GM19438 (cell line): Measurements from ENCODE around the gene SKA3.
"Not testable (repeated sequence)": the region's sequence is repeated elsewhere in the genome, so short reads cannot be mapped to it uniquely, and the experiment has no call there.

Experiments
- ATAC-seq: cut with Tn5 transposase; IDR thresholded peaks from one replicate; pipeline ENCODE4 v1.9.1; 2021; ENCODE audit warnings: low read depth; ENCODE audit not compliant: unreplicated experiment

Gene SKA3

GRCh38 chr13:21173767-21174166 is 2.6 kb downstream of the SKA3 start:
- ATAC-seq = not testable (repeated sequence)

- ATAC-seq = no peak
Observed at GRCh38 chr13:21171420-21171819, 4.9 kb downstream of the SKA3 start.

DNA sequence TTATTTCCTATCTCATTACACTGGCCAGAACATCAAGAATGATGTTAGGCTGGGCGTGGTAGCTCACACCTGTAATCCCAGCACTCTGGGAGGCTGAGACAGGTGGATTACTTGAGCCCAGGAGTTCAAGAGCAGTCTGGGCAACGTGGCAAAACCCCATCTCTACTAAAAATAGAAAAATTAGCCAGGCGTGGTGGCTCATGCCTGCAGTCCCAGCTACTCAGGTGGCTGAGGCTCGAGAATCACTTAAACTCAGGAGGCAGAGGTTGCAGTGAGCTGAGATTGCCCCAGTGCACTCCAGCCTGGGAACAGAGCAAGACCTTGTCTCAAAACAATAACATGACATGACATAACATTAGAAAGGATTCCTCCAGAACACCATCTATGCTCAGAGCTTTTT is 10.7 kb downstream of the SKA3 start:
- ATAC-seq = not testable (repeated sequence)

DNA sequence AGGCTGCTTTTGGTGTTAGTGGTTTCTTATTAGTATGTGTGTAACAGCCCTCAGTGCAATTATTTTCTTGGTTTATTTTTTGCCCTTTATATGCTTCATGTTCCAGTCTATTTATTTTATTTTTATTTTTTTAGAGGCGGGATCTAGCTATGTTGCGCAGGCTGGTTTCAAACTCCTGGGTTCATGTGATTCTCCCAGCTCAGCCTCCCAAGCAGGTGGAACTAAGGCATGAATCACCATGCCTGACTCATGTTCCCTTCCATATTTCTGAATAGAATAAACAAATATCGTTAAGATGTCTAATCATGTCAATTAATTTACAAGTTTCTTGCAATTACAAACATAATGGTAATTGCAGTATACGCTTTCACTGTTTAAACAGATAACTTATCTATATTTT is 11.7 kb downstream of the SKA3 start:
- ATAC-seq = no peak

GRCh38 chr13:21152251-21152899 is 24.0 kb downstream of the SKA3 start:
- ATAC-seq = no peak

DNA sequence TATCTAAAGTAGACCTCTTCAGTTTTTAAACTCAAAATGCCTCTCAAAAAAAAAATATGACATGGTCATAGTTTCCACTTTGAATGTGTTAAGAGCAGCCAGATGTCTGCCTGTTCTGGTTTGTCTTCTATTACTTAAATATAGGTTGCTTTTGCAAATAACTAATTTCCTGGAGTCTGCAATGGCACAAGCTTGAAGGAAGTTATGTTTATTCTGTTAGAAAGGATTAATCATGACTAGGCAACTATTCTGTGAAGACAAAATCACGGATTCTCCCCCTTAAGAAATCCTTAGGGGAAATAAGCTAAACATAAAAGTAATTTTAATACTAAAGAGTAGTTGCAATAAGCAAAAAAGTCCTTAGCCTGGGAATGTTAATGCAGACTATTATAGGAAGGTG is 26.3 kb downstream of the SKA3 start:
- no peak for ATAC-seq

GRCh38 chr13:21149568-21149967 is 26.8 kb downstream of the SKA3 start:
- ATAC-seq = no peak

GRCh38 chr13:21148557-21149258 is 27.6 kb downstream of the SKA3 start:
- no peak for ATAC-seq

GRCh38 chr13:21147827-21148226 is 28.5 kb downstream of the SKA3 start:
- ATAC-seq = no peak

- ATAC-seq = no peak
Observed at GRCh38 chr13:21142766-21143165, 33.6 kb downstream of the SKA3 start.

- no peak for ATAC-seq
Observed at GRCh38 chr13:21139374-21139773, 37.0 kb downstream of the SKA3 start.

GRCh38 chr13:21138561-21138960 is 37.8 kb downstream of the SKA3 start:
- no peak for ATAC-seq

- ATAC-seq = no peak
Observed at GRCh38 chr13:21137696-21138095, 38.7 kb downstream of the SKA3 start.

DNA sequence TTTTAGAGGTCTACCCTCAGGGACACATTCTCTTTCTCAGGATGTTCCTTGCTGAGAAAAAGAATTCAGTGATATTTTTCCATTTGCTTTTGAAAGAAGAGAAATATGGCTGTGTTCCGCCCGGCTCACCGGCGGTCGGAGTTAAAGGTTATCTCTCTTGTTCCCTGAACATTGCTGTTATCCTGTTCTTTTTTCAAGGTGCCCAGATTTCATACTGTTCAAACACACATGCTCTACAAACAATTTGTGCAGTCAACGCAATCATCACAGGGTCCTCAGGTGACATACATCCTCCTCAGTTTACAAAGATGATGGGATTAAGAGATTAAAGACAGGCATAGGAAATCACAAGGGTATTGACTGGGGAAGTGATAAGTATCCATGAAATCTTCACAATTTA is 40.5 kb downstream of the SKA3 start:
- ATAC-seq = not testable (repeated sequence)

- no peak for ATAC-seq
Observed at GRCh38 chr13:21134475-21134874, 41.9 kb downstream of the SKA3 start.

DNA sequence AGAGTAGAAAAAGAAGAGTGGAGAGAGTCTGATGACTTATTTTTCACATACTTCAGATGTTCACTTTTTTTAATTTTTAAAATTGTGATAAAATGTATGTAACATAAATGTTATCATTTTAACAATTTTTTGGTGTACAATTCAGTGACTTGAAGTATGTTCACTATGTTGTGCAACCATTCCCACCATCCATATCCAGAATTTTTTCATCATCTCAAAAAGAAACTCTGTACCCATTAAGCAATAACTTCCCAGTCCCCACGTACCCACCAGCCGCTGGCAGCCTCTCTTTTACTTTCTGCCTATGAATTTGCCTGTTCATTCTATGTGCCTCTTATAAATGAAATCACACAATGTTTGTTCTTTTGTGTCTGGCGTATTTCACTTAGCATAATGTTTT is 43.3 kb downstream of the SKA3 start:
- ATAC-seq = no peak

- ATAC-seq = no peak
Observed at GRCh38 chr13:21130116-21130515, 46.2 kb downstream of the SKA3 start.

DNA sequence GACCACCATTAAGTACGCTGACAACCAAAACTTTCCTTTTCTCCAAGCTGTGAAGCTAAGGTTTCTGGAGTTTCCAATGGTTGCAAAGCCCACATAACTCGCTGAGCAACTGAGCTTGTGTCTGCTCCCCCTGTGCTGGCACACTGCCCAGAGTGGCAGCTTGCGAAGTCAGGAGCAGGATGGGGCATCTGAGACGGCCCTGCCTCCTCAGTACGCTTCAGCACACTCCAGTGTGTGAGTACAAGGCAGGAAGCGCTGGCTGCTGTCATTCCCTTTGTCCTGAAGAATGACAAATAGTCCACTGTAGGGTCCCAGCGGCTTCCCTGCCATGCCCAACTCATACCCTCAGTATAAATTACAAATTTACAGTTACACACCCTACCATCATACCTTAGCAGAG is 51.5 kb downstream of the SKA3 start:
- ATAC-seq = no peak

GRCh38 chr13:21123956-21124355 is 52.4 kb downstream of the SKA3 start:
- ATAC-seq = no peak

DNA sequence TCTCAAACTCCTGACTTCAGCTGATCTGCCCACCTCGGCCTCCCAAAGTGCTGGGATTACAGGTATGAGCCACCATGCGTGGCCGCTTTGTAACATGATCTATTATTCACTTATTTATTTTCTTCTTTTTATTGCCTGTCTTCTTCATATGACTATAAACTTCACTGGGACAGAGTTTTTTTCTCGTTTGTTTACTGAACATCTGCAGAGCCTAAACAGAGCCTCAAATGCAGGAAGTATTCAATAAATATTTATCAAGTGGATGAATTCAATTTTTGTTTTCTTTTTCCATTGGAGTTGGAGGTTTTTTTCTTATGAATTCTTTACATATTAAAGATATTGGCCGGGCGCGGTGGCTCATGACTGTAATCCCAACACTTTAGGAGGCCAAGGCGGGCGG is 54.7 kb downstream of the SKA3 start:
- no peak for ATAC-seq

- no peak for ATAC-seq
Observed at GRCh38 chr13:21120191-21120590, 56.2 kb downstream of the SKA3 start.

DNA sequence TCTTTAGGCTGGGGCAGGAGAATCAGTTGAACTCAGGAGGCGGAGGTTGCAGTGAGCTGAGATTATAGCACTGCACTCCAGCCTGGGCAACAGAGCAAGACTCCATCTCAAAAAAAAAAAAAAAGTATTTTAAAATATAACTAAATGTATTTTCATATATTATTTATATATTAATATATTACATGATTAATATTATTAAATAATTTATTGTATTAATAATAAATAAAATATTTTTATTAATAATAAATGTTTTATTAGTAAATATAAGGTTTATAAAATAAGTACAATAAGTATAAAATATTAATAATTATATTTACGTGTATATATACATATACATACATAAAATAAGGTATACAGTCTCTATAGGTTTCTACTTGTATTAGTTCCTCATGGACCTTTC is 56.8 kb downstream of the SKA3 start:
- no peak for ATAC-seq
